ENCODE results near the gene AP1B1.
"Not testable (repeated sequence)": the region's sequence is repeated elsewhere in the genome, so short reads cannot be mapped to it uniquely, and the experiment has no call there.

The AP1B1 gene

GRCh38 chr22:29390270-29390669 is 1.9 kb upstream of the AP1B1 start:
- no peak for DNase-seq (ENCODE audit: insufficient read length, low spot score)
- no peak for FAIRE-seq

GRCh38 chr22:29388759-29389090 is 355 bp upstream of the AP1B1 start:
- DNase-seq (ENCODE audit: insufficient read length, low spot score): no peak
- FAIRE-seq: no peak

- DNase-seq (ENCODE audit: insufficient read length, low spot score) (no peak), FAIRE-seq (no peak)
Measured at GRCh38 chr22:29386708-29387107, 1.7 kb downstream of the AP1B1 start.

- DNase-seq (ENCODE audit: insufficient read length, low spot score) (peak; percentile 43), FAIRE-seq (peak; percentile 92)
Measured at GRCh38 chr22:29385748-29386147, 2.6 kb downstream of the AP1B1 start.

- DNase-seq (ENCODE audit: insufficient read length, low spot score): no peak
- no peak for FAIRE-seq
Measured at GRCh38 chr22:29385151-29385704, 3.1 kb downstream of the AP1B1 start.

- DNase-seq (ENCODE audit: insufficient read length, low spot score) (no peak), FAIRE-seq (no peak)
Measured at GRCh38 chr22:29383740-29384139, 4.6 kb downstream of the AP1B1 start.

GRCh38 chr22:29382580-29383302 is 5.6 kb downstream of the AP1B1 start:
- FAIRE-seq: no peak
- no peak for DNase-seq (ENCODE audit: insufficient read length, low spot score)

GRCh38 chr22:29380856-29381255 is 7.5 kb downstream of the AP1B1 start:
- DNase-seq (ENCODE audit: insufficient read length, low spot score) (no peak), FAIRE-seq (no peak)

GRCh38 chr22:29380032-29380781 is 8.2 kb downstream of the AP1B1 start:
- FAIRE-seq (no peak), DNase-seq (ENCODE audit: insufficient read length, low spot score) (no peak)

- DNase-seq (ENCODE audit: insufficient read length, low spot score): no peak
Measured at GRCh38 chr22:29379258-29379657, 9.1 kb downstream of the AP1B1 start.

GRCh38 chr22:29377979-29378378 is 10.4 kb downstream of the AP1B1 start:
- FAIRE-seq: no peak
- no peak for DNase-seq (ENCODE audit: insufficient read length, low spot score)

More at GRCh38 chr22:29379258-29379657, 9.1 kb downstream of the AP1B1 start:
- FAIRE-seq: no peak

GRCh38 chr22:29376705-29377104 is 11.7 kb downstream of the AP1B1 start:
- not testable (repeated sequence) for DNase-seq (ENCODE audit: insufficient read length, low spot score); FAIRE-seq

- FAIRE-seq (no peak), DNase-seq (ENCODE audit: insufficient read length, low spot score) (no peak)
Measured at GRCh38 chr22:29375398-29376076, 12.8 kb downstream of the AP1B1 start.

GRCh38 chr22:29374806-29375205 is 13.6 kb downstream of the AP1B1 start:
- not testable (repeated sequence) for FAIRE-seq

GRCh38 chr22:29374401-29374800 is 14.0 kb downstream of the AP1B1 start:
- no peak for FAIRE-seq

More at GRCh38 chr22:29374806-29375205, 13.6 kb downstream of the AP1B1 start:
- DNase-seq (ENCODE audit: insufficient read length, low spot score): not testable (repeated sequence)

GRCh38 chr22:29370537-29370936 is 17.8 kb downstream of the AP1B1 start:
- no peak for DNase-seq (ENCODE audit: insufficient read length, low spot score)
- no peak for FAIRE-seq

More at GRCh38 chr22:29374401-29374800, 14.0 kb downstream of the AP1B1 start:
- no peak for DNase-seq (ENCODE audit: insufficient read length, low spot score)

GRCh38 chr22:29369460-29369859 is 18.9 kb downstream of the AP1B1 start:
- FAIRE-seq (no peak), DNase-seq (ENCODE audit: insufficient read length, low spot score) (no peak)

GRCh38 chr22:29359469-29359868 is 28.9 kb downstream of the AP1B1 start:
- DNase-seq (ENCODE audit: insufficient read length, low spot score): no peak

GRCh38 chr22:29357193-29357890 is 31.0 kb downstream of the AP1B1 start:
- not testable (repeated sequence) for DNase-seq (ENCODE audit: insufficient read length, low spot score); FAIRE-seq

More at GRCh38 chr22:29359469-29359868, 28.9 kb downstream of the AP1B1 start:
- FAIRE-seq: no peak

- FAIRE-seq (no peak), DNase-seq (ENCODE audit: insufficient read length, low spot score) (no peak)
Measured at GRCh38 chr22:29353860-29354259, 34.5 kb downstream of the AP1B1 start.

Measured in GM19239 (cell line).